ENCODE data around the gene WBP1L.

DNA sequence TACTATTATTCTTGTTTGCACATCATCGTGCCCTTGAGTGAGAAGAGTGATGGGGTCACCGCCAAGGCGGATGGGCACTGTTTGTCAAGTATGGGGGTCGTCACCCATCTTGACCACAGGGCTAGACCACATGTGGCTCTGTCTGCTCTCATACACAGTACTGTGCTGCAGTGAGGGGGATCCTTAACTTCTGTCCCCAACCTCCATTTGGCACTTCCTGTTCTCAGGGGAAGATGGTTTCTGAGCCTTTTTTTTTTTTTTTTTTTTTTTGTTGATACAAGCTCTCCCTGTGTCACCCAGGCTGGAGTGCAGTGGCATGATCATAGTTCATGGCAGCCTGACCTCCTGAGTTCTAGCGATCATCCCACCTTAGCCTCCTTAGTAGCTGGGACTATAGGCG is 13.6 kb downstream of the WBP1L start:
- TF ChIP-seq, protein P1, sequence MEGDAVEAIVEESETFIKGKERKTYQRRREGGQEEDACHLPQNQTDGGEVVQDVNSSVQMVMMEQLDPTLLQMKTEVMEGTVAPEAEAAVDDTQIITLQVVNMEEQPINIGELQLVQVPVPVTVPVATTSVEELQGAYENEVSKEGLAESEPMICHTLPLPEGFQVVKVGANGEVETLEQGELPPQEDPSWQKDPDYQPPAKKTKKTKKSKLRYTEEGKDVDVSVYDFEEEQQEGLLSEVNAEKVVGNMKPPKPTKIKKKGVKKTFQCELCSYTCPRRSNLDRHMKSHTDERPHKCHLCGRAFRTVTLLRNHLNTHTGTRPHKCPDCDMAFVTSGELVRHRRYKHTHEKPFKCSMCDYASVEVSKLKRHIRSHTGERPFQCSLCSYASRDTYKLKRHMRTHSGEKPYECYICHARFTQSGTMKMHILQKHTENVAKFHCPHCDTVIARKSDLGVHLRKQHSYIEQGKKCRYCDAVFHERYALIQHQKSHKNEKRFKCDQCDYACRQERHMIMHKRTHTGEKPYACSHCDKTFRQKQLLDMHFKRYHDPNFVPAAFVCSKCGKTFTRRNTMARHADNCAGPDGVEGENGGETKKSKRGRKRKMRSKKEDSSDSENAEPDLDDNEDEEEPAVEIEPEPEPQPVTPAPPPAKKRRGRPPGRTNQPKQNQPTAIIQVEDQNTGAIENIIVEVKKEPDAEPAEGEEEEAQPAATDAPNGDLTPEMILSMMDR (IDR thresholded peaks at IDR 0.05 in 4 of 5, conservative IDR thresholded peaks at IDR 0.05 in 1 of 5) = no peak
- TF ChIP-seq POLR2A (IDR thresholded peaks at IDR 0.05) = no peak
